ENCODE results near the gene TUFT1.
A peak's percentile ranks its signal among the peaks of the same experiment; 100 is the strongest.
"Not testable (repeated sequence)": the region's sequence is repeated elsewhere in the genome, so short reads cannot be mapped to it uniquely, and the experiment has no call there.

TUFT1 gene

GRCh38 chr1:151613282-151613780 lies 73.2 kb downstream of the TUFT1 start:
- H3K36me3 ChIP-seq (replicated peaks) = no peaks in the 10 kb centered on the region
- DNase-seq = no peak
- H3K27me3 ChIP-seq (replicated peaks) = no peaks in the 10 kb centered on the region
- no peak for TF ChIP-seq CTCF (IDR thresholded peaks at IDR 0.05; ENCODE audit: low read depth, low read length, missing control alignments)
- peak overlapping the region; percentile 81 for H3K4me3 ChIP-seq (ENCODE audit: low read depth, low read length)
- in situ Hi-C loops (cut with HindIII; ENCODE audit: low pct_ligation_motif_present, low sequenced_read_pairs) = no loop called here
- no peak overlapping the region for H3K27ac ChIP-seq

GRCh38 chr1:151615711-151616504 lies 75.8 kb downstream of the TUFT1 start:
- TF ChIP-seq CTCF (IDR thresholded peaks at IDR 0.05; ENCODE audit: low read depth, low read length, missing control alignments) = no peak
- no peak overlapping the region for H3K27ac ChIP-seq
- no peaks in the 10 kb centered on the region for H3K27me3 ChIP-seq (replicated peaks)
- in situ Hi-C loops (cut with HindIII; ENCODE audit: low pct_ligation_motif_present, low sequenced_read_pairs) = no loop called here
- DNase-seq = no peak
- H3K4me3 ChIP-seq (ENCODE audit: low read depth, low read length) = no peak overlapping the region
- H3K36me3 ChIP-seq (replicated peaks) = no peaks in the 10 kb centered on the region

- no peak for DNase-seq
- no peak for TF ChIP-seq CTCF (IDR thresholded peaks at IDR 0.05; ENCODE audit: low read depth, low read length, missing control alignments)
- in situ Hi-C loops (cut with HindIII; ENCODE audit: low pct_ligation_motif_present, low sequenced_read_pairs) = no loop called here
- Histone ChIP-seq H3K36me3 (replicated peaks) (no peaks in the 10 kb centered on the region), H3K4me3 (ENCODE audit: low read depth, low read length) (no peak overlapping the region), H3K27ac (no peak overlapping the region), H3K27me3 (replicated peaks) (no peaks in the 10 kb centered on the region)
Measured at GRCh38 chr1:151616505-151616849, 76.4 kb downstream of the TUFT1 start.

- H3K27ac ChIP-seq = no peak overlapping the region
- no peak for TF ChIP-seq CTCF (IDR thresholded peaks at IDR 0.05; ENCODE audit: low read depth, low read length, missing control alignments)
- H3K27me3 ChIP-seq (replicated peaks) = no peaks in the 10 kb centered on the region
- no peak for DNase-seq
- no peaks in the 10 kb centered on the region for H3K36me3 ChIP-seq (replicated peaks)
- no peak overlapping the region for H3K4me3 ChIP-seq (ENCODE audit: low read depth, low read length)
- in situ Hi-C loops (cut with HindIII; ENCODE audit: low pct_ligation_motif_present, low sequenced_read_pairs) = no loop called here
Measured at GRCh38 chr1:151618003-151618402, 77.9 kb downstream of the TUFT1 start.

GRCh38 chr1:151618470-151618869 lies 78.4 kb downstream of the TUFT1 start:
- Histone ChIP-seq H3K27ac (no peak overlapping the region), H3K4me3 (ENCODE audit: low read depth, low read length) (no peak overlapping the region), H3K36me3 (replicated peaks) (no peaks in the 10 kb centered on the region), H3K27me3 (replicated peaks) (no peaks in the 10 kb centered on the region)
- DNase-seq = no peak
- in situ Hi-C loops (cut with HindIII; ENCODE audit: low pct_ligation_motif_present, low sequenced_read_pairs) = no loop called here
- TF ChIP-seq CTCF (IDR thresholded peaks at IDR 0.05; ENCODE audit: low read depth, low read length, missing control alignments) = no peak

- H3K4me3 ChIP-seq (ENCODE audit: low read depth, low read length); H3K27me3 ChIP-seq (replicated peaks); H3K36me3 ChIP-seq (replicated peaks); DNase-seq; in situ Hi-C loops (cut with HindIII; ENCODE audit: low pct_ligation_motif_present, low sequenced_read_pairs); H3K27ac ChIP-seq: not testable (repeated sequence)
Measured at GRCh38 chr1:151618996-151619395, 78.9 kb downstream of the TUFT1 start.
